ENCODE results near the gene SLC25A30.

SLC25A30 gene, protein sequence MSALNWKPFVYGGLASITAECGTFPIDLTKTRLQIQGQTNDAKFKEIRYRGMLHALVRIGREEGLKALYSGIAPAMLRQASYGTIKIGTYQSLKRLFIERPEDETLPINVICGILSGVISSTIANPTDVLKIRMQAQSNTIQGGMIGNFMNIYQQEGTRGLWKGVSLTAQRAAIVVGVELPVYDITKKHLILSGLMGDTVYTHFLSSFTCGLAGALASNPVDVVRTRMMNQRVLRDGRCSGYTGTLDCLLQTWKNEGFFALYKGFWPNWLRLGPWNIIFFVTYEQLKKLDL

DNA sequence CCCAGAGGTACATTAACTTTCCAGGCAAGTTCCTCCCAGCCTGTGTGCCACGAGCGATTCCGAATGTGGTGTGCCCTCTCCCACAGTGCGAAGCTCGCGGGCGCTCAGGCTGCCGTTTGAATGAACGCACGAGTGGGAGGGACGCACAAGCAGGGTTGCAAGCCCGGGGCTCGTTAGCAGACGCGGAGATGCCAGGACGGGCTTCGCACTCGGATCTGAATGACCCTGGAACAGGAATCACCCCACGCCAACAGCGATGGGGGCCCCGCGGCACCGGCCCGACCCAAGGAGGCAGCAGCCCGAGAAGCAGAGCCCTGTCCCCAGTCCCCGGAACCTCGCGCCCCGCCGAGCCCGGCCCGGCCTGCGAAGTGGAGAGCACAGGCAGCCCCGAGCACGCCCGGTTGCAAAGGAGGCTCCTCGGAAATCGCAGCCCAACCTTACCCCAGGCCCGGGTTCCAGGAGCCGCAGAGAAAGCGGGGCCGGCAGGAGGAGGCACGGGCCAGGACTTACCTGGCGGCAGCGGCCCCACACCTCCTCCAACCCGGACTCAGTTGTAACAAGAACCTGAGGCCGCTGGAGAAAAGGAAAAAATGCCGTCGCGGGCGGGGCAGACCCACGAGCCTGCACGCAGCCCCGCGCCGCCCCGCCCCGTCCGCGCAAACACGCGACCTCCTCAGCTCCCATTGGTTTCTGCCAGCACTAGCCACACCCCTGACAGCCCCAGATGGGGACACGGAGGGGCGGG lies at the start of gene SLC25A30:
SLC25A30 (minus strand) TSS at position 584 of the 745 bp plus-strand sequence. CDS start 6,948 bp downstream, outside the sequence.
- DNase-seq = no peak

DNA sequence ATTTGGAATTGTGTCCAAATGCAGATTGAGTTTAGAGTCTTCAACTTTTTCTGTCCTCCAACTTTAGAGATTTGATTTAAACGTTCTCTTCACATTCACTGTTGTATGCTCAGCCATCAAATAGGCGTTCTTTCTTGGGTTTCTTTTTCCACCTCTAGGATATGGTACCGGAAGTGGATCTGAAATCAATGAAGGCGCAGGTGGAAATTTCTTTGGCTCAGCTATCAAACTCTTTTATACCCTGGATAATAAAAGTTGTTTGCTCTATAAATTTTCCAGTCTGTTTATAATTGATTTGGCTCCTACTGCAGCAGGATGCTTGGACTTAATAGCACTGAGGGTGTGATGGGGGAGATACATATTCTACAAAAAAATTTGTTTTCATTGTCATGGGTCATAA lies 48.2 kb upstream of the SLC25A30 start:
- no peak for DNase-seq

DNA sequence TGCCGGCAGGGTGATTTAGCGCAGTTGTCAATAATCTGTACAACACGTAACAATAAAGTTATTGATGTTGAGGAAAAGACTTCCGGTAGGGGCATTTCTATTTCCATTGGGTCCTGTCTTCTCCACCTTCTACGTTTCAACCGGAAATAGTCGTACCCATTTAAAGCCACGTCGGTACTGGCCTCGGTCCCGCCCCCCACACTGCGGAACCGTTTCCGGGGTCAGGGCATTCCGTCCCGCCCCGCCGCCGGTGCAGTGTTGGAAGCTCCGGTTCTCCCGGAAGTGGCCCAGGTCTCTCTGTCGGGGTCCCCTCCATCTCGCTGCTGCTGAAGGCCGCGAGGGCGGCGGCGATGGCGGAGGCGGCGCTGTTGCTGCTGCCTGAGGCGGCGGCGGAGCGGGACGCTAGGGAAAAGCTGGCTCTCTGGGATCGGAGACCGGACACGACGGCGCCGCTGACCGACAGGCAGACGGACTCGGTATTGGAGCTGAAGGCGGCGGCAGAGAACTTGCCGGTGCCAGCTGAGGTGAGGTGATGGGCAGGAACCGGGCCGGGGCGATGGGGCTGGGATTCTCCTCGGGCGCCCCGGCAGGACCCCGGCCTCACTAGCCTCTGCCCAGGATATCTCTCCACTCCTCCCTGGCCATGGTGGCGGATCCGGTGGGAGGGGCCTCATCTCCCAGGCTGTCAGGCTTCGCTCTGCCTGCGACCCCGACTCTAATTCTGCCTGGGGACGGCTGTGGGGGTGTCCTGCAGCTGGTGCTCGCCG lies 46.7 kb upstream of the SLC25A30 start, which contains the start of gene COG3:
COG3 (plus strand) TSS at position 253 of the 767 bp plus-strand sequence; CDS start at position 351, 98 bp downstream.
- peak; percentile 84 for DNase-seq

DNA sequence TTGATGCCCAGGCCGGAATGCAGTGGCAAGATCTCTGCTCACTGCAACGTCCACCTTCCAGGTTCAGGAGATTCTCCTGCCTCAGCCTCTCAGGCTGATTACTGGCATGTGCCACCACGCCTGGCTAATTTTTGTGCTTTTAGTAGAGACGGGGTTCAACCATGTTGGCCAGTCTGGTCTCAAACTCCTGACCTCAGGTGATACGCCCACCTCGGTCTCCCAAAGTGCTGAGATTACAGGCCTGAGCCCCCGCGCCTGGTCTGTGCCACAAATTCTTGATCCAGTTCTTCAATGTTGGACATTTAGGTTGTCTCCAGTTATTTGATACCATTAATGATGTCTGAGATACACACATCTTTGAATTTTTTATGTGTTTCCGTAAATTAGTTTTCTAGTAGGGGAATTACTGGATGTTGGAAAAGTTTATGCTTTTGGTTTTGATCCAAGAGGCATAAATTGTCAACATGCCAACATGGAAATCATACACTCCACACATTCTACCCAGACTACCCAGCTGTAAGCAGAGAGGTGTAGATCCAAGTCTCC lies 46.0 kb upstream of the SLC25A30 start:
- DNase-seq = no peak

DNA sequence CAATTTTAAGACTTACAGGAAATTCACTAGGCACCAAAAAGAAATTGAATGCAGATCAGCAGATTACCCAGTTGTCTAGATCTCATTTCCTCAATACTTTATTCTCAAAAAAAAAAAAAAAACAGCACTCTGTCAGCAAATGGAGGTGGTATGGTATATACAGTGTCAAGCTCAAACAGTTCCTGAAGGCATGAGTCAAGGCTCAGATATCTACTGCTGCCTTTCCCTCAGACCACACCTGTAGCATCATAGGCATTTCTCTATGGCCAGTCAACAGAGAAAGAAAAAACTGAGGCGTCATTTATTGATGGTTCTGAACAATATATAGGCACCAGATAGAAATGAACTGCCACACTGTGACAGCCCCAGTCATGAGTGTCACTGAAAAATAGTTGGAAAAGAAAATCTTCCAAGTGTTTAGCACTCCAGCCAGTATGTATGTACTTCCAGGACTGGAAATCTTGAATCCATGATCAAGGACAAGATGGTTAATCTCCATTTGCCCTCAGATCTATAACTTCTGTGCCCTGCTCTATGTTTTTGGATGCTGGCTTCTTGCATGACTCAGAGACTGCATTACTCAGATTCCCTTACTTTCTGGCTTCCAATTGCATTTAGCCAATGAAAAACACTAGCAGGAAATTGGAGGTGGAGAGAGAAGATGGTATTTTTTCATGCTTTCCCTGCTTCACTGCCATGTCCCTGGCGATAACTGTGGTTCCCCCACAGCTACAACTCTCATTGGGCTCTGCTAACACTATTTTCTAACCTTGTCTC lies 38.2 kb upstream of the SLC25A30 start:
- no peak for DNase-seq

DNA sequence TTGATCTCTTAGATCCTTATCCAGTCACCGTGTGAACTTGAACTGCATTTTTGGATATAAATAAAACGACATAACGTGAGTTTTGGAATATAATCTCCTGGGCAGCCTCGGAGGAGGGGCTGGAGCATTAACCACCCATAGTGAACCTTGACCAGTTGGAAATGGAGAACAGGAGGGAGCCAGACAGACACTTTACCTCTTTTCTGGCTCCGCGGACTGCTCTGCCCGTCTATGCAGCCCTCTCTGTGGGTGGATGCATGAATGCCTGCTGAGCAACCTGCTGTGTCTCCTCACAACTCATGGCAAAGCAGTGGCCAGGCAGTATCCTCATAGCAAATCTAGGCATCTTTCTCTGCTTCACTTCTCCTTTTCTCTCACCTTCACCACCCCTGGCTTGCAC lies 36.0 kb upstream of the SLC25A30 start:
- DNase-seq = no peak

DNA sequence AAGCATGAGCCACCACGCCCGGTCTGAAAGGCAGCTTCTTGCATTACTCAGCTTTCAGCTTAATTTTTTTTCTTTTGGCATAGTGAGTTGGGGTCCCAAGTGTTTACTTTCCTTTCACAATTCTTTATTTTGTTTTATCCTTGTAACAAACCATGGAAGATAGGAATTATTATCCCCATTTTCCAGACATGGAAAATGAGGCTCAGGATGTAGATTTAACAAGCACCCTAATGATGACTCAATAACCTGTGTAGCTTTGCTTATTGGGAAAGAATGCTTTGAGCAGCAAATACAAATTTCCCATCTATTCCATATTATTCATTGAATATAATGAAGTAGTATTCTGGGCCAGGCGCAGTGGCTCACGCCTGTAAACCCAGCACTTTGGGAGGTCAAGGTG lies 33.1 kb upstream of the SLC25A30 start:
- no peak for DNase-seq

DNA sequence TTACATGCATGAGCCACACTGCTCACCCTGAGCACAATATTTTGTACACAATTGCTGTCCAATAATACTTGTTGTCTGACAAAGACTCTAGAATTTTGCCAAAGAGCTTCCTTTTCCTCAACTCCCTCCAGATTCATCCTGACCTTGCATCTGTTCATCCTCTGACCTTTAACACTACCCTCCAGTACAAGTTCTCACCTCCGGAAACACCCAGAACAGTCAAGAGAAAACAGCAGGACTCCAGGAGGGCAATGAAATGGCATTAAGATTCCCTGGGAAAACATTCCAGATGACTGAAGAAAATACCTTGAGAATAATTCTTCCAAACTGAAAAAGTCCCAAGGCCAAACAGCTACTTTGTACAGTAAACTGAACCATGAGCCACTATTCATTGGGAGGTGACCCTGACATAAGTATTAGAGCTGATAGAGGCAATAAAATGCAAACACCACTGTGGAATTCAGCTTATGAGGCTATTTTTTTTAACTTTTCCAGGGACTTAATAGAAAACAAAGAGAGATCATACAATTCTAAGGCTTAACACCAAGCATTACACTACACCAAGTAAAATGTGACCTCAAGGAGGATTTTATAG lies 30.9 kb upstream of the SLC25A30 start:
- DNase-seq = no peak

DNA sequence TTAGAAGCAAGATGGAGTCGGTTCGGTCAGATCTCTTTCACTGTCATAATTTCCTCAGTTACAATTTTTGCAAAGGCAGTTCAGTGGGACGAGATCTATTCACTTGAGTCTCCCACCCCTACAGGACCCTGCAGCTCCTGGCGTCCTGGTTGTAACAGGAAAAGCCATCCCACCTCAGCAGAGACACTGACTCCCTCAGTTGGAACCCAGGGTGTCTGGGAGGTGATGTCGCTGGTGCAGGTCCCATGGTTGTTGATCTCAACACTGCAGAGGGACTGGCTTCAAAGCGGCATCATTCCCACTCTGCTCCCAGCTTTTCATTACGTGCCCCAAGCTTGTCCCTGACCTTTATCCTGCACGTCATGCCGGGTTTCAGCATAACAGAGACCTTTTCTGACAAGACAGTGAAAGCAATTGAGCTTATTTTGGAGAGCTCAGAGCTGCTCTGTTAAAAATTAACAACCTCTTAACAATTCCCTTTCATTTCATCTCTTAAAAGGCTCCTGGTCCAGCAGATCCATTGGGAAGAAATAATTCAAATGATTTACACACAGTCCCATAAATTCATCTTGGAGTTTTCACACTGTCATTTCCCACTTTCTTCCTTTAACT lies 29.0 kb upstream of the SLC25A30 start:
- no peak for DNase-seq

DNA sequence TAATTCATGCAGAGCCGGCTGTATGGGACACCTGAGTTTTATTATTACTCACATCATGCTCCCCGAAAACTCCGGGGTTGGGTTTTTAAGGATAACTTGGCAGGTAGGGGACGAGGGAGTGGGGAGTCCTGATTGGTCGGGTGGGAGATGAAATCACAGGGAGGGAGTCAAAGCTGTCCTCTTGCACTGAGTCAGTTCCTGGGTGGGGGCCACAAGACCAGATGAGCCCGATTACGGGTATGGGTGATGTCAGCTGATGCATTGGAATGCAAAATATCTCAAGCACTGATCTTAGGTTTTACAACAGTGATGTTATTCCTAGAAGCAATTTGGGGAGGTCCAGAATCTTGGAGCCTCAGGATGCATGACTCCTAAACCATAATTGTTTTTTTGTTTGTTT lies 28.0 kb upstream of the SLC25A30 start:
- DNase-seq = no peak

DNA sequence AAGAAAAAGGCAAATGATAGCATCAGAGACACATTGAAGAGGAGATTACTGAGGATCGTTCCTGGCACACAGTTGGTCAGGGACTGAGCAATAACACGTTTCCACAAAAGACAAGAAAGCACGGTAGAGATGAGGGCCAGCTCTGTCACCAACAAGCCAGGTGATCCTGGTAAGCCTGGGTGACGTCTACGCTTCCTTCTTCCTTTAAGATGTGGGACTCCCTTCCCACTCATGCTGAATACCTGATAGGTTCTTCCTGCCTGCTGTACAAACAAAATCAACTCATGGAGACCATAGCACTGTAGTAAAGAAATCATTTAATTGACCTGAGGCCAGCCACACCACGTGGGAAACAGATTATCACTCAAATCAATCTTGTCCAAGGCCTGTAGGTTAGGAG lies 26.9 kb upstream of the SLC25A30 start:
- DNase-seq = no peak

DNA sequence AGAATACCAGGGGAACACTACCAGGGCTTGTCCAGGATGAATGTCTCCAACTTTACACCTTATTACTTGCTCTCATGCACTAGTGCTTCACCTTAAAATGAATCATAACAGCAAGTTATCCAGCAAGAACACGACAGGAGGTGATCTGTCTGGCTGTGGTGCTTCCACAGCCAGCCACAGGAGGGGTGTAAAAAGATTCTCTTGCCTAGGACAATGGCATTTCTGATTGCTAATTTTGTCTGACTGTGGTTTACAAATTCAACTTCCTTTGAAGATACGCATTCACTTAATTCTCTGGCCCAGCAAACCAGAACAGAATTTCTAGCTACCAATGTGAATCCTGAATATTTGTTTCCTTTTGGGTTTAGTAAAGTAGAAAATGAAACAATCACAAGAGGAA lies 23.5 kb upstream of the SLC25A30 start:
- DNase-seq = no peak

DNA sequence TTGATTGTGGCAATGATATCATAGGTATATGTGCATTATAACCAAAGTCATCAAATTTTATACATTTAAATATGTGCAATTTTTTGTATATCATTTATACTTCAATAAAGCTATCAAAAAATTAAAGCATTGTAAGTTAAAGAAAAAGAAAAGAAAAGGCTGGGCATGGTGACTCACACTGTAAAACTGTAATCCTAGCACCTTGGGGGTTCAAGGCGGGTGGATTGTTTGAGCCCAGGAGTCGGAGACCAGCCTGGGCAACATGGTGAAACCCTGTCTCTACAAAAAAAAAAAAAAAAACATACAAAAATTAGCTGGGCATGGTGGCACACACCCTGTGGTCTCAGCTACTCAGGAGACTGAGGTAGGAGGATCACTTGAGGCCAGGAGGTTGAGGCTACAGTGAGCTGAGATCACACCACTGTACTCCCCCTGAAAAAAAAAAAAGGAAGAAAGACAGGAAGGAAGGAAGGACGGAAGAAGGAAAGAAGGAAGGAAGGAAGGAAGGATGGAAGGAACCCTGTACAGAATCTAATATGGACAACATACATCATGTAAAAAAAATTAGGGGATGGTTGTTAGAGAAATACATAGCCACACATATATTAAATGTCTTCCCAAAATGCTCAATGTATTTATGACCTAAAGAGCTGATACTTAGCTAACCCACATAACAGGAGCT lies 21.7 kb upstream of the SLC25A30 start:
- no peak for DNase-seq

DNA sequence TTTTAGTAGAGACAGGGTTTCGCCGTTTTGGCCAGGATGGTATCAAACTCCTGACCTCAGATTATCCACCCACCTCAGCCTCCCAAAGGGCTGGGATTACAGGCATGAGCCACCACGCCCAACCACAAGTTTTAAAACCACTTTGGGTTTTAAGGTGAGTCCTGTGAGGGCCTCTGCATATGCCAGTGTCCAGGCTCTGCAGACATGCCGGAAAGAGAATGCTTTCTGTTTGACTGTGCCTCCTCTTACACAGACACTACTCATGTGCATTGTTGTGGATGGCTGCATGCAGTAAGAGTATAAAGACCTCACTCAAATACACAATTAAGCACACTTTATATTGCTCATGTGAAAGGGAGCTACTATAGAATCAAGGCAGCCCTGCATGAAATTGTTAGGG lies 20.8 kb upstream of the SLC25A30 start:
- DNase-seq = no peak

DNA sequence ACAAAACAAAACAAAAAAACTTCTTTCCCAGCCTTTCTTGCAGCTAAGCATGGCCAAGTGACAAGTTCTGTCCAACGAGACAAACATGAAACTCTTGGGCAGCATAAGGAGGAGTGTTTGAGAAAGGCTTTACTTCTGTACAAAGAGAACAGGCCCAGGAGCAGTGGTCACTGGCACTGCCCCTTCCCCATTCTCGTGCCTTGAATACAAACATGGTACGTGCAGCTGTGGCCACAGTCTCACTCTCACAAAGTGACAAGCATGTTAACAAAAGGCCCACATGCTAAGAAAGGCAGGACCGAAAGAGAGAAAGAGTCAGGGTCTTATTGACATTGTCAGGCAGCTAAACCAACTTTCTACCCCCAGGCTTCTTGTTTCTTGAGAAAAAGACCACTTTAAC lies 19.8 kb upstream of the SLC25A30 start:
- no peak for DNase-seq

DNA sequence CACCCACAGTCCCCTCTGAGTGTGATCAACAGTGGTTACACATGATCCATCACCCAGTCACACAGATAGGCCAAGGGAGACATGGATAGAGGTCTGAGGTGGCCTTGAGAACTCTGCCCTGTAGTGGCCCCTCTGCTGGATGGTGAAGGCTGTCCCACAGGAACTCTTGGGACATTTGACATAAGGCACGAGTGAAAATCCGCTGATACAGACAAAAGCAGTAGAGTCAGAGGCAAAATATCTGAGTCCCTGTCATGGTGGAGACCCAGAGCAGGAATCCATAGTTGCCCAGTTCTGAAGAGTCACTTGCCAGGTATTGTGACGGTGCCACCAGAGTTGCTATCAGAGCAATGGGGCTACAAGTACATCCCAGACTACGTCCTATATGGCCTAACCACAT lies 18.8 kb upstream of the SLC25A30 start:
- DNase-seq = no peak

DNA sequence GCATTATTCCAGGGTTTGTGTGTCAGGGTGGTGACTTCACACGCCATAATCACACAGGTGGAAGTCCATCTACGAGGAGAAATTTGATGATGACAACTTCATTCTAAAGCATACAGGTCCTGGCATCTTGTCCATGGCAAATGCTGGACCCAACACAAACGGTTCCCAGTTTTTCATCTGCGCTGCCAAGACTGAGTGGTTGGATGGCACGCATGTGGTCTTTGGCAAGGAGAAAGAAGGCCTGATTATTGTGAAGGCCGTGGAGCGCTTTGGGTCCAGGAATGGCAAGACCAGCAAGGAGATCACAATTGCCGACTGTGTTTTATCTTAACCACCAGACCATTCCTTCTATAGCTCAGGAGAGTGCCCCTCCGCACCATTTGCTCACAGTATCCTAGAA lies 18.2 kb upstream of the SLC25A30 start:
- no peak for DNase-seq

DNA sequence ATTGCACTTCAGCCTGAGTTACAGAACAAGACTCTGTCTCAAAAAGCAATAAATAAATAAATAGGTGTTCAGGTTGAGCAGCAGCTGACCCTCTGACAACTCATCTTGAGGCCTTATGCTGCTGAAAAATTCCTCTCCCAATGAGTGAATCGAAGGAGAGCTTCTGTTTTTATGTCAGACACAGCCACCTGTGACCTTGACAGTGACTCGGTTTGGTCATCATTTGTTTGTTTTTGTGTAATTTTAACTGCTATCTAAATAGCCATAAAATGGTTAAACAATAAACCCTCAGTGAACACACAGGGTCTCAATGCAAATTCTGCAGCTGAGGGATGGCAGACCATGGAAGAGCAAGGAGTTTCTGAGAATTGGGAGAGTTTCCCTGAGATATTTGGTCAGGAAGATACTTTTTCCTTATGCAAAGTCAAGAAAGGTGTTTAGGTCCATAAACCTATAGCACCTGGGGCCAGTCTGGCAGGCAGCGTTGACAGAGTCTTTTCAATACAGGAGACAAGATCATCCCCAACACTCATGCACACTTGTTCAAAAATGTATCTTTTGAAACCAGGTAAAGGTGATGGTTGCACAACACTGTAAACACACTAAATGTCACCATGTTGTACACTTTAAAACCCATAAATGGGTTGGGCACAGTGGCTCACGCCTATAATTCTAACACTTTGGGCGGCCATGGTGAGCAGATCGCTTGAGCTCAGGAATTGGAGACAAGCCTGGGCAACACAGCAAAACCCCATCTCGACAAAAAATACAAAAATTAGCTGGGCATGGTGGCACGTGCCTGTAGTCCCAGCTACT lies 16.6 kb upstream of the SLC25A30 start:
- no peak for DNase-seq

DNA sequence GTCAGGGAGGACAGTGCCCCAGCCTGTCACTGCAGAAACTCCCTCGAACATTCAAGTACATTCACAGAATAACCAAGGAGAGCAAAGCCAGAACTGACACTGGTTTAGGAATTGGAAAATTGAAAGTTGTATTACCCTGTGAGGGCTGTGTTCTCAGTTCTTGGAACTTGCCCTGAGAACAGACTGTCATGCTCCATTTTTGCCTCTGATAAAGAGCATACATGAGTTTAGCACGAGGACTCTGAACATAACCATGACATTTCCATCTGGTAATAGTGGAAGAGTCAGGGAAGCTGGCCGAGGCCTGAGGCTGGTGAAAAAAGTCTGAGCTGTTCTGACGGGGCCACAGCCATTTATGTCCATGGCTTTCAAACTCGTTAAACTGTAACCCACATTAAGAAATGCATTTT lies 15.2 kb upstream of the SLC25A30 start:
- no peak for DNase-seq

DNA sequence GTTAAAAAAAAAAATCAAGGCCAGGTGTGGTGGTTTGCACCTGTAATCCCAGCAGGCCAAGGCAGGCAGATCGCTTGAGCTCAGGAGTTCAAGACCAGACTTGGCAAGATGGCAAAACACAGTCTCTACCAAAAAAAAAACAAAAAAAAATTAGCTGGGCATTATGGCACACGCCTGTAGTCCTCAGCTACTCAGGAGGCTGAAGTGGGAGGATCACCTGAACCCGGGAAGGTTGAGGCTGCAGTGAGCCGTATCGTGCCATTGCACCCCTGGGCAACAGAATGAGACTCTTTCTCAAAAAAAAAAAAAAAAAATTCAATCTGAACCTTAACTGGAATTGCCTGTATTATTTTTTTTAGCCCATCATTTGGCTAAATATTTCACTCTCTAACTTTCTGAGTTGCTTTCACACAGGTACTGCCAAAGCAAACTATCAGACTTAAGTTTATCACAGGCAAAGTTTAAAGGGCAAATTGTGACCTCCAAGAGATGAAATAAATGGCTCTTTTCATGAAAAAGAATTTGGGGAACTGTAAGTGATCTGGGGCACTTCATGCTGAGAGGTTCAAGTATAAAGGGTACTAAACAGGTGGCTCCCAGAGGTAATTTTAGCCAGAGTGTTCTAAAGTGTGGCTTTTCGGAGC lies 14.7 kb upstream of the SLC25A30 start:
- no peak for DNase-seq

Measured in NCI-H1105 (cell line).